Thoracic aorta (tissue), 2 donors: Measurements from ENCODE around the gene SLC8A1. TPM values are rescaled to one million over a fixed set of nuclear protein-coding genes. Genes with fewer than 3 reads are reported as not detected.

Experiments used
- ATAC-seq: fragments of 150-250 bp; one replicate; pipeline ENCODE4 v1.8.0; 2017; ENCODE audit warnings: low read depth; ENCODE audit not compliant: insufficient number of reproducible peaks, low FRiP score
- DNase-seq: peaks from one replicate; pipeline ENCODE4 v3.0.0-alpha.2; 2020; ENCODE audit warnings: low spot score
- H3K27ac ChIP-seq, 2 donors: fragments of 200-600 bp; sonication (generic); 1 replicate in 1 of 2; 2 replicates in 1 of 2; pipeline ENCODE4 v1.5.1; 2016; ENCODE audit warnings: mild to moderate bottlenecking in 2 of 2, moderate library complexity in 2 of 2
- H3K27me3 ChIP-seq: fragments of 200-600 bp; sonication (generic); replicated peaks from 2 replicates; pipeline ENCODE4 v1.6.0; 2016; ENCODE audit warnings: mild to moderate bottlenecking; ENCODE audit not compliant: insufficient read depth
- H3K36me3 ChIP-seq: fragments of 200-600 bp; sonication (generic); one replicate; pipeline ENCODE4 v1.5.1; 2016
- H3K4me1 ChIP-seq, 2 donors: fragments of 200-600 bp; sonication (generic); 1 replicate in 1 of 2; 2 replicates in 1 of 2; pipeline versions ENCODE4 v1.5.1 to v1.6.0; 2016; ENCODE audit warnings: low read depth in 2 of 2, mild to moderate bottlenecking in 1 of 2; ENCODE audit not compliant: control insufficient read depth in 1 of 2
- H3K4me3 ChIP-seq: fragments of 200-600 bp; sonication (generic); 2 replicates; pipeline ENCODE4 v1.5.1; 2016; ENCODE audit warnings: mild to moderate bottlenecking
- H3K9me3 ChIP-seq: fragments of 200-600 bp; sonication (generic); 2 replicates; pipeline ENCODE4 v1.5.1; 2016
- total RNA-seq, 2 donors: library from RNA; depleted of rRNA; stranded (reverse); fragments of >200 nt; gene quantifications; one replicate each; pipeline versions ENCODE4 v1.1.0 to v1.2.3, GENCODE V29; 2016
- TF ChIP-seq, protein P1 (sequence below): fragments of 200-600 bp; sonication (generic); IDR thresholded peaks from one replicate; pipeline ENCODE4 v1.5.1; 2019; ENCODE audit warnings: antibody characterized with exemption

Gene SLC8A1
- total RNA-seq, 2 donors from 2014 or later = 13.7 to 31.2 TPM

DNA sequence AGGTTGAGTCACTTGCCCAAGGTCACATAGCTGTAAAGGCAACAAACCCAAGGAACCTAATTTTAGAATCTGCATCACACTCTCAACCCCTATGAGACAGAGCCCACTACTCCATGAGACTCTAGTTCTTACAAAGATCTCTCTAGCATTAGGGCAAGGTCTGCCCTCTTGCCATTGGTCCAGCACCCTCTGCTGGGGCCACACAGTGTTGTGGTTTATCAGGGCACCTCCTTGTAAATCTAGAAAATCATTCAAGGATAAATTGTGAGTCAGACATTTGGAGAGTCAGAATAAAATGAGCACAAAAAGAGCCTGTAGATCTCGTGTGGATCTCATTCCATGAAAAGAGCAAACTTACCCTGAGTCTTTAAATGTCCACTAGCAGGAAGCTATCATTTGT lies 91.2 kb downstream of the SLC8A1 start:
- TF ChIP-seq, protein P1, sequence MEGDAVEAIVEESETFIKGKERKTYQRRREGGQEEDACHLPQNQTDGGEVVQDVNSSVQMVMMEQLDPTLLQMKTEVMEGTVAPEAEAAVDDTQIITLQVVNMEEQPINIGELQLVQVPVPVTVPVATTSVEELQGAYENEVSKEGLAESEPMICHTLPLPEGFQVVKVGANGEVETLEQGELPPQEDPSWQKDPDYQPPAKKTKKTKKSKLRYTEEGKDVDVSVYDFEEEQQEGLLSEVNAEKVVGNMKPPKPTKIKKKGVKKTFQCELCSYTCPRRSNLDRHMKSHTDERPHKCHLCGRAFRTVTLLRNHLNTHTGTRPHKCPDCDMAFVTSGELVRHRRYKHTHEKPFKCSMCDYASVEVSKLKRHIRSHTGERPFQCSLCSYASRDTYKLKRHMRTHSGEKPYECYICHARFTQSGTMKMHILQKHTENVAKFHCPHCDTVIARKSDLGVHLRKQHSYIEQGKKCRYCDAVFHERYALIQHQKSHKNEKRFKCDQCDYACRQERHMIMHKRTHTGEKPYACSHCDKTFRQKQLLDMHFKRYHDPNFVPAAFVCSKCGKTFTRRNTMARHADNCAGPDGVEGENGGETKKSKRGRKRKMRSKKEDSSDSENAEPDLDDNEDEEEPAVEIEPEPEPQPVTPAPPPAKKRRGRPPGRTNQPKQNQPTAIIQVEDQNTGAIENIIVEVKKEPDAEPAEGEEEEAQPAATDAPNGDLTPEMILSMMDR = no peak
- no peaks in the 10 kb centered on the region for H3K36me3 ChIP-seq
- H3K27ac ChIP-seq = no peak overlapping the region
- H3K4me1 ChIP-seq = peaks cover 3 to 18% of the 10 kb centered on the region in 2 donors
- H3K4me3 ChIP-seq = no peak overlapping the region
- no peaks in the 10 kb centered on the region for H3K9me3 ChIP-seq
- no peak for ATAC-seq
- H3K27me3 ChIP-seq = no peaks in the 10 kb centered on the region
- DNase-seq = no peak

DNA sequence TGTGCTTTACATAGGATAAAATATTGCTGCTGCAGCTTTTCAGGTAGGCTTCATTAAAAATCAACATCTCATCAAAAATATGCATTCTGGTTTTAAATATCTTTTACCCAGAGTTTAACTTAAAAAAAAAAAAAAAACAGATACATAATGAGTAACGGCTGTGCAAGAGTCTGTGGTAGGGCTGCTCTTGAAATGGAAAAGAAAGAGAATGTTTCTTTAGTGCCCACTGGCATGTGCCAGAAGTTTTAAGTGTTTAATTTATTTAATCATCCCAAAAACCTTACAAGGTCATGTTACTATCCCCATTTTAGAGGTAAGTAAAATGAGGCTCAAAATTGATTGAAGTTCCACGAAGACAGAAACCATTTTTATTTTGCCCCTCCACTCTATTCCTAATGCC lies 92.1 kb downstream of the SLC8A1 start:
- ATAC-seq (no peak), DNase-seq (no peak)
- TF ChIP-seq, protein P1 = no peak
- peaks cover 3 to 15% of the 10 kb centered on the region in 2 donors for H3K4me1 ChIP-seq
- no peak overlapping the region for H3K4me3 ChIP-seq
- no peaks in the 10 kb centered on the region for H3K9me3 ChIP-seq
- H3K27ac ChIP-seq = no peak overlapping the region
- H3K27me3 ChIP-seq = no peaks in the 10 kb centered on the region
- H3K36me3 ChIP-seq = no peaks in the 10 kb centered on the region

DNA sequence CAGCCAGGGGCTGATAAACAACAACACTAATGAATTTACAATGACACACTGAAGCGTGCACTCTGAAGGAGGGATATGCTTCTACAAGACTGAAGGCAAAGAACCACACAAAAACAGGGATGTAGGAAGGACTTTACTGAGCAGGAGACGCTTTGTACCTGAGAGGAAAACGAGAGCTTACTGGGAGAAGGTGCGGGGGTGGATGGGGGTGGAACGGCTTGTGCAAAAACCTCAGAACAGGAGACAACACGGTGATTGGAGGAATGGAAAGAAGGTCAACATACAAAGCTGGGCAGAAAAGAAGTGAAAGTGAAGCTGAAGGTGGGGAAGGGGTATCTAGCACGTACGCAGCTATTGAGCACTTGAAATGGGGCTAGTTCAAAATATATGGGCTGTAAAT lies 93.1 kb downstream of the SLC8A1 start:
- Histone ChIP-seq H3K27me3 (no peaks in the 10 kb centered on the region), H3K27ac (no peak overlapping the region), H3K9me3 (no peaks in the 10 kb centered on the region), H3K4me1 (peaks cover 1 to 14% of the 10 kb centered on the region in 2 donors), H3K36me3 (no peaks in the 10 kb centered on the region), H3K4me3 (no peak overlapping the region)
- TF ChIP-seq, protein P1 = no peak
- no peak for ATAC-seq
- no peak for DNase-seq

DNA sequence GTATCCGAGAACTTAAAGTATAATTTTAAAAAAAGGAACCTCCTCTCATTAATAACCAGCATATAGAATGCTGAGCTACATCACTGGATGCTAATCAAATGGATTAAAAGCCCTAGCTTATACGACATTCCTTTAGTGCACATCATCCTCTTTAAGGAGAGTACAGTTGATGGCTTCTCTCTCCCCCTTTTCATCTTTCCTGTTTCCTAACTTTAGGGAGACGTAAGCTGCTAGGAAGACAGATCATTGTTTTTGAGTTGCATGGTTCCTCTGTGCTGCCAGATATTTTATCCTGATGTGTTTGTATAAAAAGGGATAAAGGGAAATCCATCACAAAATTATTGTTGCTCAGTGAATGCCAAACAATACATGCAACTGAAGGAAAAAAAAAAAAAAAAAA lies 94.2 kb downstream of the SLC8A1 start:
- H3K9me3 ChIP-seq = no peaks in the 10 kb centered on the region
- ATAC-seq = no peak
- no peak overlapping the region for H3K27ac ChIP-seq
- TF ChIP-seq, protein P1 = no peak
- no peak for DNase-seq
- no peaks in the 10 kb centered on the region for H3K27me3 ChIP-seq
- peaks cover 4 to 19% of the 10 kb centered on the region in 2 donors for H3K4me1 ChIP-seq
- H3K36me3 ChIP-seq = no peaks in the 10 kb centered on the region
- H3K4me3 ChIP-seq = no peak overlapping the region

DNA sequence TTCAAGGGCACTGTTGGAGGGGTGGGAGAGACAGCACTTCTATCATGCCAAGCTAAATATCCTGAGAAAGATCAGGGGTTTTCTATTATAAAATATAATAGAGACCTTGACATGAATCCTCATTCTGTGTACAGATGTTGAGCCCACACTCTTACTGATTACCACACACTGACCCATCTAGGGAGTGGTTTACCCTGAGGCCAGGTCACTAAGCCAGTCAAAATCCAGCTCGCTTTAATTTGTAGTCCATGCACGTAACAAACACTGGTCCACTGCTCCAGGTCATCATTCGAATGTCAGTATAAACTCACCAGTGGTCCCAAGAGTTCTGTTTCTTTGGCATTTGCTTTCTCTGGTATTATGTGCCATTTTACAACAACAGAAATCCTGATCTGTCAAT lies 96.4 kb downstream of the SLC8A1 start:
- no peak for ATAC-seq

More for the DNA sequence above, 96.4 kb downstream of the SLC8A1 start:
- Histone ChIP-seq H3K4me3 (no peak overlapping the region), H3K9me3 (no peaks in the 10 kb centered on the region), H3K27me3 (no peaks in the 10 kb centered on the region), H3K4me1 (peaks cover 7 to 26% of the 10 kb centered on the region in 2 donors), H3K27ac (no peak overlapping the region), H3K36me3 (no peaks in the 10 kb centered on the region)
- TF ChIP-seq, protein P1 = no peak
- DNase-seq = no peak
